ENCODE measurements around the gene SYK. TPM values are rescaled to one million over a fixed set of nuclear protein-coding genes. Genes with fewer than 3 reads are reported as not detected.

The SYK gene
- total RNA-seq, 2 donors from 2014 or later: 2.5 to 6.0 TPM

- no peak overlapping the region for H3K27ac ChIP-seq (ENCODE audit: low read depth, low read length)
- DNase-seq: peak; percentile 8
- Mint-ChIP-seq H3K4me1 (no peaks in the 10 kb centered on the region), H3K4me3 (no peak overlapping the region), H3K27me3 (ENCODE audit: insufficient read depth) (no peaks in the 10 kb centered on the region), H3K36me3 (ENCODE audit: low read depth) (no peaks in the 10 kb centered on the region), H3K27ac (no peak overlapping the region), H3K9me3 (no peaks in the 10 kb centered on the region)
- no peaks in the 10 kb centered on the region for H3K27me3 ChIP-seq (ENCODE audit: control insufficient read depth, insufficient read depth, low read length, poor library complexity, severe bottlenecking)
- no peaks in the 10 kb centered on the region for H3K4me1 ChIP-seq (ENCODE audit: control insufficient read depth, insufficient read depth, low read length)
- no peak overlapping the region for H3K4me3 ChIP-seq (ENCODE audit: low read length)
- H3K9me3 ChIP-seq (ENCODE audit: control insufficient read depth, low read length): peaks cover 6% of the 10 kb centered on the region
- TF ChIP-seq, protein P1, sequence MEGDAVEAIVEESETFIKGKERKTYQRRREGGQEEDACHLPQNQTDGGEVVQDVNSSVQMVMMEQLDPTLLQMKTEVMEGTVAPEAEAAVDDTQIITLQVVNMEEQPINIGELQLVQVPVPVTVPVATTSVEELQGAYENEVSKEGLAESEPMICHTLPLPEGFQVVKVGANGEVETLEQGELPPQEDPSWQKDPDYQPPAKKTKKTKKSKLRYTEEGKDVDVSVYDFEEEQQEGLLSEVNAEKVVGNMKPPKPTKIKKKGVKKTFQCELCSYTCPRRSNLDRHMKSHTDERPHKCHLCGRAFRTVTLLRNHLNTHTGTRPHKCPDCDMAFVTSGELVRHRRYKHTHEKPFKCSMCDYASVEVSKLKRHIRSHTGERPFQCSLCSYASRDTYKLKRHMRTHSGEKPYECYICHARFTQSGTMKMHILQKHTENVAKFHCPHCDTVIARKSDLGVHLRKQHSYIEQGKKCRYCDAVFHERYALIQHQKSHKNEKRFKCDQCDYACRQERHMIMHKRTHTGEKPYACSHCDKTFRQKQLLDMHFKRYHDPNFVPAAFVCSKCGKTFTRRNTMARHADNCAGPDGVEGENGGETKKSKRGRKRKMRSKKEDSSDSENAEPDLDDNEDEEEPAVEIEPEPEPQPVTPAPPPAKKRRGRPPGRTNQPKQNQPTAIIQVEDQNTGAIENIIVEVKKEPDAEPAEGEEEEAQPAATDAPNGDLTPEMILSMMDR (conservative IDR thresholded peaks at IDR 0.05): no peak
- no peaks in the 10 kb centered on the region for H3K36me3 ChIP-seq (ENCODE audit: control insufficient read depth, insufficient read depth, low read length)
- H3K9ac ChIP-seq (ENCODE audit: extremely low read depth, low read length, poor library complexity, severe bottlenecking): no peak overlapping the region
Measured at GRCh38 chr9:90844326-90844725, 42.7 kb downstream of the SYK start.

DNA sequence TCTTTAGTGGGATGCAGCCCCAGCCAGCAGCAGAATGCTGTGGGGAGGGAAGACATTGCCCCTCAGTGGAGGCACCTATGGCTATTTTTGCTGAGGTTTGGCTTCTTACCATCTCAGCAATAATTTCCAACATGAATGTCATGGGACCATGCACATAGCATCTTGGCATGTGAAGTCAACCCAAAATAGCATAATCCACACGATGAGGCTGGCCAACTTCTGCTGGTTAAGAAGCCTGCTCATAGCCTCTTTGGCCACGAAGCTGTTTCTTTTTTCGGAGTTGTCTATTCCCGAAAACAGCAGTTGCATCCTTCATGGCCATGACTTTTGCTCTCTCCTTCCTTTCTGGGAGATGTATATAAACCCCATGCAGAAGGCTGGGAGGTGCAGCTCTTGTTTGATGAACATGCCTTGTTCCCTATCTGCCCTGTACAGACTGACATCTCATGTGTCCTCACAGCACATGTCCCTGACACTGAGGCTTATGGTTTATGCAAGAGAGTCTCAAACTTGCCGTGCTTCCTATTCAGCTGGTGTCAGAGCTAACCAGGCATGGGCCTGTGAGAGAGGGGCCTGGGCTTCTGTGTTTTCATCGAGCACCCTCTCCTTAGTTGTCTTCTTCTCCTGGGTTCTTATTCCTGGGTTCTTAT, 45.3 kb downstream of the SYK start:
- Mint-ChIP-seq H3K27me3 (ENCODE audit: insufficient read depth) (no peaks in the 10 kb centered on the region), H3K27ac (no peak overlapping the region), H3K4me3 (no peak overlapping the region), H3K9me3 (no peaks in the 10 kb centered on the region), H3K4me1 (no peaks in the 10 kb centered on the region), H3K36me3 (ENCODE audit: low read depth) (no peaks in the 10 kb centered on the region)
- no peaks in the 10 kb centered on the region for H3K27me3 ChIP-seq (ENCODE audit: control insufficient read depth, insufficient read depth, low read length, poor library complexity, severe bottlenecking)
- H3K27ac ChIP-seq (ENCODE audit: low read depth, low read length): no peak overlapping the region
- DNase-seq: no peak
- H3K4me3 ChIP-seq (ENCODE audit: low read length): no peak overlapping the region
- H3K9ac ChIP-seq (ENCODE audit: extremely low read depth, low read length, poor library complexity, severe bottlenecking): no peak overlapping the region
- TF ChIP-seq, protein P1 (conservative IDR thresholded peaks at IDR 0.05): no peak
- H3K36me3 ChIP-seq (ENCODE audit: control insufficient read depth, insufficient read depth, low read length): no peaks in the 10 kb centered on the region
- WGBS, 2 experiments (ENCODE audit: insufficient coverage in 1 of 2, insufficient read length in 1 of 2): 91% methylated on average over 6 of the region's 6 CpGs
- no peaks in the 10 kb centered on the region for H3K4me1 ChIP-seq (ENCODE audit: control insufficient read depth, insufficient read depth, low read length)
- H3K9me3 ChIP-seq (ENCODE audit: control insufficient read depth, low read length): no peaks in the 10 kb centered on the region

DNA sequence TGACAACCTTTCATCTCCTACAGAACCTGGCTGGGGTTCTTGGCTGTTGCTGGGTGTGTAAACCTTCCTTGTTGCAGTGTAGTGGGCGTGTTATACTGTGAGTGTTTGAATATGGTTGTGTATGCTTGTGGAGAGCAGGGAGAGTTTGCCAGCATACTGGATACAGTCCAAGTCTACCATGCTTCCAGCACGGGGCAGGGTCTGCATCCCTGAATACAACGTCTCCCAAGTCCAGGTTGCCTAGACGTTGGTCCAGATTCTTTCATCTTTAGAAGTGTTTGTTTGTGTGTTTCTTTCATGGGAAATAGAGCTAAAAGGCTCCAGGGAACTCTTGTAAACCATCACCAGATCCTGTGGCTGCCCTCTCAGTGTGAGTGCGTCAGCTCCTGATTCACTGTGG, 46.4 kb downstream of the SYK start:
- Mint-ChIP-seq H3K9me3 (no peaks in the 10 kb centered on the region), H3K4me3 (no peak overlapping the region), H3K27me3 (ENCODE audit: insufficient read depth) (no peaks in the 10 kb centered on the region), H3K4me1 (no peaks in the 10 kb centered on the region), H3K27ac (no peak overlapping the region), H3K36me3 (ENCODE audit: low read depth) (no peaks in the 10 kb centered on the region)
- Histone ChIP-seq H3K36me3 (ENCODE audit: control insufficient read depth, insufficient read depth, low read length) (no peaks in the 10 kb centered on the region), H3K4me1 (ENCODE audit: control insufficient read depth, insufficient read depth, low read length) (no peaks in the 10 kb centered on the region), H3K27me3 (ENCODE audit: control insufficient read depth, insufficient read depth, low read length, poor library complexity, severe bottlenecking) (no peaks in the 10 kb centered on the region), H3K27ac (ENCODE audit: low read depth, low read length) (no peak overlapping the region), H3K9me3 (ENCODE audit: control insufficient read depth, low read length) (no peaks in the 10 kb centered on the region), H3K4me3 (ENCODE audit: low read length) (no peak overlapping the region), H3K9ac (ENCODE audit: extremely low read depth, low read length, poor library complexity, severe bottlenecking) (no peak overlapping the region)
- TF ChIP-seq, protein P1 (conservative IDR thresholded peaks at IDR 0.05): no peak
- WGBS, 2 experiments (ENCODE audit: insufficient coverage in 1 of 2, insufficient read length in 1 of 2): 89 to 91% methylated on average over 1 to 5 of the region's 5 CpGs
- no peak for DNase-seq

Data from endodermal cell (in vitro differentiated cells).